GM12878 (cell line): ENCODE measurements around the gene RNU1-3. TPM values are rescaled to one million over a fixed set of nuclear protein-coding genes. Genes with fewer than 3 reads are reported as not detected.

ENCODE experiments used
- BCL11A ChIP-seq: IDR thresholded peaks from 2 replicates; pipeline ENCODE4 v1.6.1; 2011; ENCODE audit warnings: low read depth, low read length
- BRCA1 ChIP-seq: IDR thresholded peaks from 2 replicates; pipeline ENCODE4 v1.6.1; 2011; ENCODE audit warnings: low read depth, low read length, improper control_type of control experiment
- CHD2 ChIP-seq: IDR thresholded peaks from 2 replicates; pipeline ENCODE4 v1.6.1; 2011; ENCODE audit warnings: low read depth, low read length, improper control_type of control experiment, borderline replicate concordance
- CREB1 ChIP-seq: IDR thresholded peaks from 2 replicates; pipeline ENCODE4 v1.6.1; 2012; ENCODE audit warnings: low read depth, mild to moderate bottlenecking, inconsistent platforms
- JUND ChIP-seq: IDR thresholded peaks from 2 replicates; pipeline ENCODE4 v1.6.1; 2012; ENCODE audit warnings: low read depth, mild to moderate bottlenecking, low read length, improper control_type of control experiment, moderate library complexity
- KLF5 ChIP-seq: fragments of 450-650 bp; IDR thresholded peaks from 2 replicates; pipeline ENCODE4 v1.6.1; 2014; ENCODE audit warnings: mild to moderate bottlenecking; ENCODE audit not compliant: partially characterized antibody
- POLR2A ChIP-seq: IDR thresholded peaks from 2 replicates; pipeline ENCODE4 v1.6.1; 2011; ENCODE audit warnings: low read depth, mild to moderate bottlenecking, low read length
- POLR2AphosphoS2 ChIP-seq: IDR thresholded peaks from 2 replicates; pipeline ENCODE4 v1.6.1; 2011; ENCODE audit warnings: low read depth, mild to moderate bottlenecking, low read length, improper control_type of control experiment, moderate library complexity
- TCF12 ChIP-seq: IDR thresholded peaks from 2 replicates; pipeline ENCODE4 v1.6.1; 2011; ENCODE audit warnings: low read depth, mild to moderate bottlenecking, low read length
- ZNF207 ChIP-seq: fragments of 450-650 bp; IDR thresholded peaks from 2 replicates; pipeline ENCODE4 v1.6.1; 2014; ENCODE audit warnings: antibody characterized with exemption, mild to moderate bottlenecking, borderline replicate concordance
- ZNF384 ChIP-seq: IDR thresholded peaks from 2 replicates; pipeline ENCODE4 v1.6.1; 2012; ENCODE audit warnings: low read depth, mild to moderate bottlenecking, low read length, improper control_type of control experiment, borderline replicate concordance
- polyA plus RNA-seq, 11 experiments: library from polyadenylated mRNA; depleted of rRNA in 4 of 11; unstranded in 6 of 11; stranded (reverse) in 5 of 11; fragments of >200 nt; fragmentation: Nextera tagmentation in 4 of 11; fragmentation: Illumina TruSeq in 1 of 11; extraction: Ambion mirVana in 4 of 11; extraction: Trizol in 1 of 11; gene quantifications; 1 replicate in 1 of 11; 2 replicates in 10 of 11; pipeline versions ENCODE4 v1.2.1 to v1.2.3, GENCODE V29; 2011 to 2016; ENCODE audit warnings: inconsistent platforms in 2 of 11, missing spikeins in 2 of 11, low read depth in 1 of 11
- total RNA-seq, 4 experiments: library from RNA; depleted of rRNA in 3 of 4; stranded (reverse); fragments of >200 nt in 3 of 4; fragmentation: Illumina TruSeq in 1 of 4; extraction: Trizol in 1 of 4; gene quantifications; 2 replicates each; pipeline versions ENCODE4 v1.2.1 to v1.2.3, GENCODE V29; 2013 to 2021
- TF ChIP-seq, protein P1 (sequence below): IDR thresholded peaks from 2 replicates; pipeline ENCODE4 v1.6.1; 2012; ENCODE audit warnings: mild to moderate bottlenecking, low read depth, low read length
- TF ChIP-seq, protein P2 (sequence below), 3 experiments: IDR thresholded peaks in 2 of 3; conservative IDR thresholded peaks in 1 of 3; 2 replicates each; pipeline ENCODE4 v1.5.1; 2011; ENCODE audit warnings: low read depth in 3 of 3, low read length in 3 of 3, mild to moderate bottlenecking in 3 of 3, control low read depth in 2 of 3, moderate library complexity in 2 of 3, inconsistent platforms in 1 of 3, mixed read lengths in 1 of 3; ENCODE audit not compliant: control insufficient read depth in 2 of 3, insufficient read depth in 1 of 3; ENCODE audit errors: extremely low read depth in 1 of 3
- TF ChIP-seq, protein P3 (sequence below): fragments of 450-650 bp; IDR thresholded peaks from 2 replicates; pipeline ENCODE4 v1.6.1; 2016; ENCODE audit warnings: mild to moderate bottlenecking, moderate library complexity, borderline replicate concordance
- TF ChIP-seq, protein P4 (sequence below): IDR thresholded peaks from 2 replicates; pipeline ENCODE4 v1.6.1; 2012; ENCODE audit warnings: low read depth, low read length, improper control_type of control experiment
- TF ChIP-seq, protein P5 (sequence below): fragments of 150-350 bp; IDR thresholded peaks from 2 replicates; pipeline ENCODE4 v1.6.1; 2014; ENCODE audit warnings: mild to moderate bottlenecking, low read depth, low read length

The RNU1-3 gene
- total and polyA plus RNA-seq, 10 of the 15 experiments (the other 5 are each of a cell fraction or from before 2014, with no cell fraction given), result under 0.01 to 20,946 (median 4.7) TPM; not detected in 2

DNA sequence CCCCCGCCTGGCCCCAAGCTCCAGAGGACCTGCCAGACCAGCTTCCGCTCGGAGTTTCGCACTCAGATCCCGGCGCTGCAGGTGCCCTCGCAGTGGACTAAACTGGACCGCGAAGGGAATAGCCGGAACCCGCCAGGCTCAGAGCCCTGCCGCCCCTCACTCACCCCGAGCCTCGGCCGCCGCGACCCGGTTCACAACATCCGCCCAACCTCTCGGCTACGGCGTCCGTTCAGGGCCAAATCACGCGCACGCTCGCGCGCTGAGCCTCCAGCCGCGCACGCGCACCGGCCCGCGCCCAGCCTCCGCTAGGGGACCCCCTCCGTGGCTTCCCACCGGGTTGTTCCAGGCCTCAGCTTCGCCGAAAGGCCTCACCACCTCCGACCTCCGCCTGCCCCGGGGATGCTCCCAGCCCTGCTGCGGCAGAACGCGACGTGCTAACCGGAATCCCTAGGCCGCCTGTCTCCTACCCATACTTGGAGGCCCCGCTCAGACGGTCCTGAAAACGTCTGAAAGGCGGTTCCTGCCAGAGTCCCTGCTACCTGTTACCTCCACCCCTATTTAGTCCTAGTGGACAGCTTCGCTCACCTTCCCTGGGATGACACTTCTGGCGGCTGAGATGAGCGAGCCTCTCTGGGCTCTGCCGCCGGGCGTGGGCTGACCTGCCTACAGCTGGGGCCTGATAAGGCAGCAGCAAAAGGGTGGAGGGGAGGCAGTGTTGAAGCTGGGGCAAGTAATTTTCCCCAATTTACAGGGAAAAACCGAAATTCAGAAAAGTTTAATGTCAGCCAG, 22.1 kb downstream of the RNU1-3 start (continued):
- TF ChIP-seq POLR2A (peak; percentile 92), BRCA1 (peak; percentile 70), CHD2 (peak; percentile 96), TCF12 (peak; percentile 51; the same call in 1 of the 2 replicates), POLR2AphosphoS2 (peak; percentile 96), ZNF207 (peak; percentile 92), JUND (peak; percentile 64; the same call in 1 of the 2 replicates), KLF5 (peak; percentile 80), ZNF384 (0 out of 2 replicates have a peak, but pooled peaks have one; percentile 42), BCL11A (0 out of 2 replicates have a peak, but pooled peaks have one; percentile 38), CREB1 (peak; percentile 89; the same call in 1 of the 2 replicates)
- TF ChIP-seq, protein P1, sequence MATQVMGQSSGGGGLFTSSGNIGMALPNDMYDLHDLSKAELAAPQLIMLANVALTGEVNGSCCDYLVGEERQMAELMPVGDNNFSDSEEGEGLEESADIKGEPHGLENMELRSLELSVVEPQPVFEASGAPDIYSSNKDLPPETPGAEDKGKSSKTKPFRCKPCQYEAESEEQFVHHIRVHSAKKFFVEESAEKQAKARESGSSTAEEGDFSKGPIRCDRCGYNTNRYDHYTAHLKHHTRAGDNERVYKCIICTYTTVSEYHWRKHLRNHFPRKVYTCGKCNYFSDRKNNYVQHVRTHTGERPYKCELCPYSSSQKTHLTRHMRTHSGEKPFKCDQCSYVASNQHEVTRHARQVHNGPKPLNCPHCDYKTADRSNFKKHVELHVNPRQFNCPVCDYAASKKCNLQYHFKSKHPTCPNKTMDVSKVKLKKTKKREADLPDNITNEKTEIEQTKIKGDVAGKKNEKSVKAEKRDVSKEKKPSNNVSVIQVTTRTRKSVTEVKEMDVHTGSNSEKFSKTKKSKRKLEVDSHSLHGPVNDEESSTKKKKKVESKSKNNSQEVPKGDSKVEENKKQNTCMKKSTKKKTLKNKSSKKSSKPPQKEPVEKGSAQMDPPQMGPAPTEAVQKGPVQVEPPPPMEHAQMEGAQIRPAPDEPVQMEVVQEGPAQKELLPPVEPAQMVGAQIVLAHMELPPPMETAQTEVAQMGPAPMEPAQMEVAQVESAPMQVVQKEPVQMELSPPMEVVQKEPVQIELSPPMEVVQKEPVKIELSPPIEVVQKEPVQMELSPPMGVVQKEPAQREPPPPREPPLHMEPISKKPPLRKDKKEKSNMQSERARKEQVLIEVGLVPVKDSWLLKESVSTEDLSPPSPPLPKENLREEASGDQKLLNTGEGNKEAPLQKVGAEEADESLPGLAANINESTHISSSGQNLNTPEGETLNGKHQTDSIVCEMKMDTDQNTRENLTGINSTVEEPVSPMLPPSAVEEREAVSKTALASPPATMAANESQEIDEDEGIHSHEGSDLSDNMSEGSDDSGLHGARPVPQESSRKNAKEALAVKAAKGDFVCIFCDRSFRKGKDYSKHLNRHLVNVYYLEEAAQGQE, result peak; percentile 24; the same call in 1 of the 2 replicates
- TF ChIP-seq, protein P2, sequence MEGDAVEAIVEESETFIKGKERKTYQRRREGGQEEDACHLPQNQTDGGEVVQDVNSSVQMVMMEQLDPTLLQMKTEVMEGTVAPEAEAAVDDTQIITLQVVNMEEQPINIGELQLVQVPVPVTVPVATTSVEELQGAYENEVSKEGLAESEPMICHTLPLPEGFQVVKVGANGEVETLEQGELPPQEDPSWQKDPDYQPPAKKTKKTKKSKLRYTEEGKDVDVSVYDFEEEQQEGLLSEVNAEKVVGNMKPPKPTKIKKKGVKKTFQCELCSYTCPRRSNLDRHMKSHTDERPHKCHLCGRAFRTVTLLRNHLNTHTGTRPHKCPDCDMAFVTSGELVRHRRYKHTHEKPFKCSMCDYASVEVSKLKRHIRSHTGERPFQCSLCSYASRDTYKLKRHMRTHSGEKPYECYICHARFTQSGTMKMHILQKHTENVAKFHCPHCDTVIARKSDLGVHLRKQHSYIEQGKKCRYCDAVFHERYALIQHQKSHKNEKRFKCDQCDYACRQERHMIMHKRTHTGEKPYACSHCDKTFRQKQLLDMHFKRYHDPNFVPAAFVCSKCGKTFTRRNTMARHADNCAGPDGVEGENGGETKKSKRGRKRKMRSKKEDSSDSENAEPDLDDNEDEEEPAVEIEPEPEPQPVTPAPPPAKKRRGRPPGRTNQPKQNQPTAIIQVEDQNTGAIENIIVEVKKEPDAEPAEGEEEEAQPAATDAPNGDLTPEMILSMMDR (IDR thresholded peaks at IDR 0.05 in 2 of 3, conservative IDR thresholded peaks at IDR 0.05 in 1 of 3; ENCODE audit: control insufficient read depth in 2 of 3, extremely low read depth in 1 of 3, insufficient read depth in 1 of 3, low read depth in 3 of 3, low read length in 3 of 3), result peak; percentile 69 to 86 (median 78)
- TF ChIP-seq, protein P3, sequence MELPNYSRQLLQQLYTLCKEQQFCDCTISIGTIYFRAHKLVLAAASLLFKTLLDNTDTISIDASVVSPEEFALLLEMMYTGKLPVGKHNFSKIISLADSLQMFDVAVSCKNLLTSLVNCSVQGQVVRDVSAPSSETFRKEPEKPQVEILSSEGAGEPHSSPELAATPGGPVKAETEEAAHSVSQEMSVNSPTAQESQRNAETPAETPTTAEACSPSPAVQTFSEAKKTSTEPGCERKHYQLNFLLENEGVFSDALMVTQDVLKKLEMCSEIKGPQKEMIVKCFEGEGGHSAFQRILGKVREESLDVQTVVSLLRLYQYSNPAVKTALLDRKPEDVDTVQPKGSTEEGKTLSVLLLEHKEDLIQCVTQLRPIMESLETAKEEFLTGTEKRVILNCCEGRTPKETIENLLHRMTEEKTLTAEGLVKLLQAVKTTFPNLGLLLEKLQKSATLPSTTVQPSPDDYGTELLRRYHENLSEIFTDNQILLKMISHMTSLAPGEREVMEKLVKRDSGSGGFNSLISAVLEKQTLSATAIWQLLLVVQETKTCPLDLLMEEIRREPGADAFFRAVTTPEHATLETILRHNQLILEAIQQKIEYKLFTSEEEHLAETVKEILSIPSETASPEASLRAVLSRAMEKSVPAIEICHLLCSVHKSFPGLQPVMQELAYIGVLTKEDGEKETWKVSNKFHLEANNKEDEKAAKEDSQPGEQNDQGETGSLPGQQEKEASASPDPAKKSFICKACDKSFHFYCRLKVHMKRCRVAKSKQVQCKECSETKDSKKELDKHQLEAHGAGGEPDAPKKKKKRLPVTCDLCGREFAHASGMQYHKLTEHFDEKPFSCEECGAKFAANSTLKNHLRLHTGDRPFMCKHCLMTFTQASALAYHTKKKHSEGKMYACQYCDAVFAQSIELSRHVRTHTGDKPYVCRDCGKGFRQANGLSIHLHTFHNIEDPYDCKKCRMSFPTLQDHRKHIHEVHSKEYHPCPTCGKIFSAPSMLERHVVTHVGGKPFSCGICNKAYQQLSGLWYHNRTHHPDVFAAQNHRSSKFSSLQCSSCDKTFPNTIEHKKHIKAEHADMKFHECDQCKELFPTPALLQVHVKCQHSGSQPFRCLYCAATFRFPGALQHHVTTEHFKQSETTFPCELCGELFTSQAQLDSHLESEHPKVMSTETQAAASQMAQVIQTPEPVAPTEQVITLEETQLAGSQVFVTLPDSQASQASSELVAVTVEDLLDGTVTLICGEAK, result peak; percentile 82
- TF ChIP-seq, protein P4, sequence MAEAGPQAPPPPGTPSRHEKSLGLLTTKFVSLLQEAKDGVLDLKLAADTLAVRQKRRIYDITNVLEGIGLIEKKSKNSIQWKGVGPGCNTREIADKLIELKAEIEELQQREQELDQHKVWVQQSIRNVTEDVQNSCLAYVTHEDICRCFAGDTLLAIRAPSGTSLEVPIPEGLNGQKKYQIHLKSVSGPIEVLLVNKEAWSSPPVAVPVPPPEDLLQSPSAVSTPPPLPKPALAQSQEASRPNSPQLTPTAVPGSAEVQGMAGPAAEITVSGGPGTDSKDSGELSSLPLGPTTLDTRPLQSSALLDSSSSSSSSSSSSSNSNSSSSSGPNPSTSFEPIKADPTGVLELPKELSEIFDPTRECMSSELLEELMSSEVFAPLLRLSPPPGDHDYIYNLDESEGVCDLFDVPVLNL, result peak; percentile 69
- TF ChIP-seq, protein P5, sequence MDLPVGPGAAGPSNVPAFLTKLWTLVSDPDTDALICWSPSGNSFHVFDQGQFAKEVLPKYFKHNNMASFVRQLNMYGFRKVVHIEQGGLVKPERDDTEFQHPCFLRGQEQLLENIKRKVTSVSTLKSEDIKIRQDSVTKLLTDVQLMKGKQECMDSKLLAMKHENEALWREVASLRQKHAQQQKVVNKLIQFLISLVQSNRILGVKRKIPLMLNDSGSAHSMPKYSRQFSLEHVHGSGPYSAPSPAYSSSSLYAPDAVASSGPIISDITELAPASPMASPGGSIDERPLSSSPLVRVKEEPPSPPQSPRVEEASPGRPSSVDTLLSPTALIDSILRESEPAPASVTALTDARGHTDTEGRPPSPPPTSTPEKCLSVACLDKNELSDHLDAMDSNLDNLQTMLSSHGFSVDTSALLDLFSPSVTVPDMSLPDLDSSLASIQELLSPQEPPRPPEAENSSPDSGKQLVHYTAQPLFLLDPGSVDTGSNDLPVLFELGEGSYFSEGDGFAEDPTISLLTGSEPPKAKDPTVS, result peak; percentile 63; the same call in 1 of the 2 replicates
